Thymus (tissue), 11 donors: ENCODE data around the gene ICAM2. TPM values are rescaled to one million over a fixed set of nuclear protein-coding genes. Genes with fewer than 3 reads are reported as not detected.
"Not testable (repeated sequence)": the region's sequence is repeated elsewhere in the genome, so short reads cannot be mapped to it uniquely, and the experiment has no call there.

Source experiments
- DNase-seq, 9 donors: peaks; one replicate each; pipeline ENCODE4 v3.0.0-alpha.2; 2013; ENCODE audit warnings: low spot score in 9 of 9, low read depth in 6 of 9, missing footprints in 1 of 9
- H3K27ac ChIP-seq, 2 donors: one replicate each; pipeline ENCODE4 v1.5.1; 2013; ENCODE audit warnings: control low read depth in 1 of 2, low read depth in 1 of 2, low read length in 1 of 2, mild to moderate bottlenecking in 1 of 2, moderate library complexity in 1 of 2
- H3K27me3 ChIP-seq, 2 donors: one replicate each; pipeline ENCODE4 v1.5.1; 2013; ENCODE audit warnings: low read length in 1 of 2; ENCODE audit not compliant: control insufficient read depth in 2 of 2, insufficient read depth in 1 of 2
- H3K36me3 ChIP-seq, 2 donors: one replicate each; pipeline ENCODE4 v1.5.1; 2013; ENCODE audit warnings: low read length in 1 of 2, mild to moderate bottlenecking in 1 of 2, moderate library complexity in 1 of 2; ENCODE audit not compliant: control insufficient read depth in 2 of 2, insufficient read depth in 2 of 2
- H3K4me1 ChIP-seq, 2 donors: one replicate each; pipeline ENCODE4 v1.5.1; 2013; ENCODE audit warnings: low read length in 2 of 2; ENCODE audit not compliant: control insufficient read depth in 2 of 2, insufficient read depth in 2 of 2
- H3K4me3 ChIP-seq, 2 donors: one replicate each; pipeline ENCODE4 v1.5.1; 2013; ENCODE audit warnings: low read length in 2 of 2, control low read depth in 1 of 2, mild to moderate bottlenecking in 1 of 2
- H3K9me3 ChIP-seq, 2 donors: one replicate each; pipeline ENCODE4 v1.5.1; 2013; ENCODE audit warnings: low read length in 1 of 2, mild to moderate bottlenecking in 1 of 2; ENCODE audit not compliant: control insufficient read depth in 2 of 2, insufficient read depth in 1 of 2
- WGBS: extraction: QIAGEN DNeasy Blood & Tissue Kit; methylation state at CpG from one replicate; pipeline ENCODE4 v1.1.7; 2013; 5-methylcytosine and 5-hydroxymethylcytosine counted together
- polyA plus RNA-seq: library from polyadenylated mRNA; stranded (reverse); fragments of 200-250 nt; gene quantifications from one replicate; pipeline ENCODE4 v1.2.3, GENCODE V29; 2013
- total RNA-seq: library from RNA; stranded (reverse); fragments of 120-200 nt; gene quantifications from one replicate; pipeline ENCODE4 v1.2.4, GENCODE V29; 2013
- donor health status: healthy.

The ICAM2 gene
- total and polyA plus RNA-seq, 2 donors = 38.6 to 53.9 TPM

GRCh38 chr17:64024215-64024654, 3.8 kb upstream of the ICAM2 start:
- peak overlapping the region; percentile 31 to 71 for H3K27ac ChIP-seq
- WGBS = 71% methylated on average over 8 of the region's 8 CpGs

GRCh38 chr17:64022611-64023063, 2.2 kb upstream of the ICAM2 start:
- no peak for DNase-seq
- Histone ChIP-seq H3K36me3 (no peaks in the 10 kb centered on the region), H3K9me3 (peaks cover 0 to 12% of the 10 kb centered on the region in 2 donors), H3K27ac (peak overlapping the region; percentile 33 to 59), H3K4me1 (peaks cover 20 to 69% of the 10 kb centered on the region in 2 donors), H3K27me3 (no peaks in the 10 kb centered on the region), H3K4me3 (no peak overlapping the region)
- WGBS = 65% methylated on average over 5 of the region's 5 CpGs

More at GRCh38 chr17:64024215-64024654, 3.8 kb upstream of the ICAM2 start:
- Histone ChIP-seq H3K4me1 (peaks cover 11 to 62% of the 10 kb centered on the region in 2 donors), H3K27me3 (no peaks in the 10 kb centered on the region), H3K4me3 (no peak overlapping the region), H3K36me3 (no peaks in the 10 kb centered on the region), H3K9me3 (peaks cover 0 to 9% of the 10 kb centered on the region in 2 donors)
- no peak for DNase-seq

GRCh38 chr17:64019551-64019961, 877 bp downstream of the ICAM2 start:
- not testable (repeated sequence) for H3K27me3 ChIP-seq, H3K36me3 ChIP-seq, H3K9me3 ChIP-seq, DNase-seq
- WGBS = 45% methylated on average over 9 of the region's 9 CpGs
- Histone ChIP-seq H3K27ac (peak overlapping the region; percentile 93 to 97), H3K4me1 (peaks cover 31 to 64% of the 10 kb centered on the region in 2 donors), H3K4me3 (peak overlapping the region; percentile 57 to 61)

- Histone ChIP-seq H3K27ac (no peak overlapping the region), H3K36me3 (no peaks in the 10 kb centered on the region), H3K9me3 (peaks cover 0 to 3% of the 10 kb centered on the region in 2 donors), H3K4me3 (no peak overlapping the region), H3K4me1 (peaks cover 28 to 50% of the 10 kb centered on the region in 2 donors), H3K27me3 (no peaks in the 10 kb centered on the region)
- DNase-seq = no peak
- 72% methylated on average over 2 of the region's 2 CpGs for WGBS
Measured at GRCh38 chr17:64017381-64017980, 3.0 kb downstream of the ICAM2 start.

DNA sequence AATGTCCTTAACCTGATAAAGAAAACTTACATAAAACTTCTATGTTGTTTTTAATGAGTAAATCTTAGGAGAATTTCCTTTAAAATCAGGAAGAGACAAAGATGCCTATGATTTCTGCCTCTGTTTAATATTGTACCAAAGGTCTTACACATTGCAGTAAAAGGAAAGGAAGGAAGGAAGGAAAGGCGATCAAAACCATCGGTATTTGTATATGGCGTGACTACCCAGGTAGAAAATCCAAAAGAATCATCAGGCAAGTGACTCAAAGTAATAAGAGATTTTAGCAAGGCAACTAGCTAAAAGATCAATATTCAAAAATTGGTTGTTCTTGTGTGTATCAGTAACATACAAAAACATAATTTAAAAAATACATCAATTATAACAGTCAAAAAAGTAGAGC, 3.5 kb downstream of the ICAM2 start:
- Histone ChIP-seq H3K27me3 (no peaks in the 10 kb centered on the region), H3K4me1 (peaks cover 26 to 45% of the 10 kb centered on the region in 2 donors), H3K9me3 (peaks cover 0 to 3% of the 10 kb centered on the region in 2 donors), H3K36me3 (no peaks in the 10 kb centered on the region), H3K4me3 (no peak overlapping the region), H3K27ac (peak overlapping the region in 1 of 2 donors; percentile 77)
- WGBS = 38% methylated on average over 3 of the region's 3 CpGs
- DNase-seq = no peak

DNA sequence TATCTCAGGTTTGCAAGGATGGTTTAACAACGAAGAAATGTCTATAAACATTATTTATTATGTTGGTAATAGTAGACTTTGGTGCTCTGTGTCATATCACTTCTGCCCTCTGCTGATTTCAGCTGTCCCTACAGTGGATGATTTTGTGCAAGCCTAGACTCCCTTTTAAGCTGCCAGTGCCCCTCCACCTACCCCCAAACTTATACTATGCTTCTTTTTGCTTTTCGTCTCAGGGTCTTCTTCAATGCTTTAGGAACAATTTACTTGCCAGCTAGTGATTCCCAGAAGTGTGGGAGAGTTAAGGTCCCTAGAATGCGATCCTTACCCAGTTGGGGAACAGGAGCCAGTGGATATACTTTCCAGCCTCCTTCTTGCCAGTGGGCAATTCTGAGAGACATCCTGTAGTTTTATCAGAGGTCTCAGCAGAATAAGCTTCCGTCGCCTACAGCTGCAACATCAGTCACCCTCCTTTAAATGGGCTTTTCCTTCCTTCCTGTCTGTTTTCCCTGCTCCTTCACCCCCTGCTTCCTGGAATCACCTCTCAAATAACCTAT, 4.1 kb downstream of the ICAM2 start:
- no peaks in the 10 kb centered on the region for H3K27me3 ChIP-seq
- peaks cover 0 to 3% of the 10 kb centered on the region in 2 donors for H3K9me3 ChIP-seq
- H3K4me3 ChIP-seq = no peak overlapping the region
- peaks cover 26 to 42% of the 10 kb centered on the region in 2 donors for H3K4me1 ChIP-seq
- 17% methylated on average over 5 of the region's 5 CpGs for WGBS
- peak overlapping the region; percentile 74 to 77 for H3K27ac ChIP-seq
- H3K36me3 ChIP-seq = no peaks in the 10 kb centered on the region
- peak in 1 of 9 donors; percentile 57 for DNase-seq

DNA sequence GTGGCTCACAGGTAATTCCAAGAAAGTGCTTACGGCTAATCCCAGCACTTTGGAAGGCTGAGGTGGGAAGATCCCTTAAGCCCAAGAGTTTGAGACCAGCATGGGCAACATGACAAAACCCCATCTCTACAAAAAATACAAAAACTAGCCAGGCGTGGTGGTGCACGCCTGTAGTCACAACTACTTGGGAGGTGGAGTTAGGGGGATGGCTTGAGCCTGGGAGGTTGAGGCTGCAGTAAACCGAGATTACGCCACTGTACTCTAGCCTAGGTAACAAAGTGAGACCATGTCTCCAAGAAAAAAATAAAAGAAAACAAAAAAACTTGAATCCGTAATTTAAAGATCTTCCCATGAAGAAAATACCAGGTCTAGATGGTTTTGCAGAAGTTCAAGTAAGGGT, 5.0 kb downstream of the ICAM2 start:
- no peak for DNase-seq
- no peak overlapping the region for H3K4me3 ChIP-seq
- no peaks in the 10 kb centered on the region for H3K36me3 ChIP-seq
- 98% methylated on average over 6 of the region's 6 CpGs for WGBS
- peaks cover 0 to 3% of the 10 kb centered on the region in 2 donors for H3K9me3 ChIP-seq
- H3K27ac ChIP-seq = peak overlapping the region; percentile 61 to 74
- H3K4me1 ChIP-seq = peaks cover 22 to 34% of the 10 kb centered on the region in 2 donors
- H3K27me3 ChIP-seq = no peaks in the 10 kb centered on the region

- Histone ChIP-seq H3K36me3 (peaks cover 18 to 22% of the 10 kb centered on the region in 2 donors), H3K27me3 (no peaks in the 10 kb centered on the region), H3K27ac (no peak overlapping the region), H3K9me3 (peaks cover 0 to 4% of the 10 kb centered on the region in 2 donors), H3K4me3 (no peak overlapping the region), H3K4me1 (peaks cover 0 to 7% of the 10 kb centered on the region in 2 donors)
- WGBS = 81% methylated on average over 8 of the region's 8 CpGs
- no peak for DNase-seq
Measured at GRCh38 chr17:64009571-64010402, 10.6 kb downstream of the ICAM2 start.

DNA sequence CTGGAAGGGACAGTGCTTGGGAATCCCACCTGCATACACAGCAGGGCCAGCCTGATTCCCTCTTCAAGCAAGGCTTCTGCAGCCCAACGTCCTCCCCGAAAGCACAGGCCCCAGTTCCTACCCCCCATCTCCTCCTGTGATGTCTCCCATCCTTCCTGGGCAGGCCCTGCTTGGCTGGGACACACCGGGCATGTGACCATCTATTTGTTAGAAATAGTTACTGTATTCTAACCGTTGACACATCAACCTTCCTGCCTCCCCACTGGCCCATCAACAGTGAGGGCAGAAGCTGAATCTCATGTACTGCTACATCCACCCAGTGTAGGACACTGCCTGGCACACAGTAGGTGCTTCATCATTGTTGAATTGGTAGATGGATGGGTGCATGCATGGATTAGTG, 11.6 kb downstream of the ICAM2 start:
- 85% methylated on average over 4 of the region's 4 CpGs for WGBS
- Histone ChIP-seq H3K27ac (no peak overlapping the region), H3K27me3 (no peaks in the 10 kb centered on the region), H3K9me3 (peaks cover 0 to 4% of the 10 kb centered on the region in 2 donors), H3K4me1 (peaks cover 0 to 5% of the 10 kb centered on the region in 2 donors), H3K36me3 (peaks cover 27 to 29% of the 10 kb centered on the region in 2 donors), H3K4me3 (no peak overlapping the region)
- no peak for DNase-seq
